ENCODE results near the gene RUNX1. TPM values are rescaled to one million over a fixed set of nuclear protein-coding genes. Genes with fewer than 3 reads are reported as not detected.

Gene RUNX1
- total and polyA plus RNA-seq, 4 experiments from 2014 or later: 6.0 to 96.3 (median 56.4) TPM

GRCh38 chr21:34834852-34835501 lies 214.1 kb downstream of the RUNX1 start:
- Histone ChIP-seq H3K27me3 (ENCODE audit: insufficient read depth, low read length) (no peaks in the 10 kb centered on the region), H3K4me1 (ENCODE audit: insufficient read depth, low read length) (peaks cover 38% of the 10 kb centered on the region), H3K27ac (ENCODE audit: low read depth, low read length) (no peak overlapping the region), H3K36me3 (ENCODE audit: insufficient read depth, low read length) (peaks cover 36% of the 10 kb centered on the region), H3K9me3 (ENCODE audit: control insufficient read depth in 1 of 2, low read length in 2 of 2) (no peaks in the 10 kb centered on the region), H3K4me3 (ENCODE audit: low read length in 2 of 2) (no peak overlapping the region)
- H3K36me3 Mint-ChIP-seq: peaks cover 59 to 90% of the 10 kb centered on the region in 2 donors
- POLR2A ChIA-PET (ENCODE audit: partially characterized antibody): no interaction called here
- H3K4me1 Mint-ChIP-seq: peaks cover 35 to 47% (median 42%) of the 10 kb centered on the region in 4 donors
- no peak for DNase-seq
- no peaks in the 10 kb centered on the region for H3K27me3 Mint-ChIP-seq
- intact Hi-C loops (cut with micrococcal nuclease): no loop called here
- no peaks in the 10 kb centered on the region for H3K9me3 Mint-ChIP-seq
- H3K4me3 Mint-ChIP-seq: no peak overlapping the region
- CTCF ChIA-PET (ENCODE audit: partially characterized antibody): no interaction called here
- peak overlapping the region in 5 of 7 donors; percentile 7 to 48 (median 36) for H3K27ac Mint-ChIP-seq

- Mint-ChIP-seq H3K9me3 (no peaks in the 10 kb centered on the region), H3K27ac (no peak overlapping the region), H3K4me3 (no peak overlapping the region), H3K36me3 (peaks cover 62 to 90% of the 10 kb centered on the region in 2 donors), H3K27me3 (no peaks in the 10 kb centered on the region), H3K4me1 (peaks cover 28 to 46% (median 38%) of the 10 kb centered on the region in 4 donors)
- H3K27me3 ChIP-seq (ENCODE audit: insufficient read depth, low read length): no peaks in the 10 kb centered on the region
- ChIA-PET POLR2A (ENCODE audit: partially characterized antibody) (no interaction called here), CTCF (ENCODE audit: partially characterized antibody) (interaction anchor here (1.3 kb wide), 1 partner anchor 53 kb away, joined by 3 read pairs; no protein-coding TSS in a partner anchor)
- intact Hi-C loops (cut with micrococcal nuclease): no loop called here
- no peaks in the 10 kb centered on the region for H3K9me3 ChIP-seq (ENCODE audit: control insufficient read depth in 1 of 2, low read length in 2 of 2)
- no peak overlapping the region for H3K4me3 ChIP-seq (ENCODE audit: low read length in 2 of 2)
- H3K27ac ChIP-seq (ENCODE audit: low read depth, low read length): no peak overlapping the region
- H3K4me1 ChIP-seq (ENCODE audit: insufficient read depth, low read length): peaks cover 32% of the 10 kb centered on the region
- peaks cover 35% of the 10 kb centered on the region for H3K36me3 ChIP-seq (ENCODE audit: insufficient read depth, low read length)
- DNase-seq: no peak
These were observed 214.8 kb downstream of the RUNX1 start for GRCh38 chr21:34834290-34834689.

GRCh38 chr21:34833465-34833864 lies 215.6 kb downstream of the RUNX1 start:
- no peaks in the 10 kb centered on the region for H3K27me3 Mint-ChIP-seq
- Histone ChIP-seq H3K4me3 (ENCODE audit: low read length in 2 of 2) (no peak overlapping the region), H3K9me3 (ENCODE audit: control insufficient read depth in 1 of 2, low read length in 2 of 2) (no peaks in the 10 kb centered on the region), H3K27ac (ENCODE audit: low read depth, low read length) (no peak overlapping the region), H3K27me3 (ENCODE audit: insufficient read depth, low read length) (no peaks in the 10 kb centered on the region), H3K36me3 (ENCODE audit: insufficient read depth, low read length) (peaks cover 39% of the 10 kb centered on the region), H3K4me1 (ENCODE audit: insufficient read depth, low read length) (peaks cover 27% of the 10 kb centered on the region)
- no peak for DNase-seq
- intact Hi-C loops (cut with micrococcal nuclease): no loop called here
- POLR2A ChIA-PET (ENCODE audit: partially characterized antibody): no interaction called here
- H3K27ac Mint-ChIP-seq: peak overlapping the region in 1 of 7 donors; percentile 51
- peaks cover 26 to 41% (median 31%) of the 10 kb centered on the region in 4 donors for H3K4me1 Mint-ChIP-seq
- H3K9me3 Mint-ChIP-seq: no peaks in the 10 kb centered on the region
- CTCF ChIA-PET (ENCODE audit: partially characterized antibody): interaction anchor here (1.3 kb wide), 1 partner anchor 54 kb away, joined by 3 read pairs; no protein-coding TSS in a partner anchor
- peaks cover 70 to 89% of the 10 kb centered on the region in 2 donors for H3K36me3 Mint-ChIP-seq
- peak overlapping the region in 1 of 8 donors; percentile 12 for H3K4me3 Mint-ChIP-seq

GRCh38 chr21:34830386-34831170 lies 218.5 kb downstream of the RUNX1 start:
- no peak for DNase-seq
- peak overlapping the region in 2 of 7 donors; percentile 30 to 32 for H3K27ac Mint-ChIP-seq
- H3K9me3 Mint-ChIP-seq: peaks cover 0 to 4% (median 0%) of the 10 kb centered on the region in 8 donors
- H3K4me3 ChIP-seq (ENCODE audit: low read length in 2 of 2): no peak overlapping the region
- H3K27me3 Mint-ChIP-seq: no peaks in the 10 kb centered on the region
- CTCF ChIA-PET (ENCODE audit: partially characterized antibody): no interaction called here
- peaks cover 13% of the 10 kb centered on the region for H3K4me1 ChIP-seq (ENCODE audit: insufficient read depth, low read length)
- POLR2A ChIA-PET (ENCODE audit: partially characterized antibody): no interaction called here
- peaks cover 59% of the 10 kb centered on the region for H3K36me3 ChIP-seq (ENCODE audit: insufficient read depth, low read length)
- intact Hi-C loops (cut with micrococcal nuclease): no loop called here
- peaks cover 81 to 88% of the 10 kb centered on the region in 2 donors for H3K36me3 Mint-ChIP-seq
- H3K4me3 Mint-ChIP-seq: no peak overlapping the region
- H3K27ac ChIP-seq (ENCODE audit: low read depth, low read length): no peak overlapping the region
- H3K9me3 ChIP-seq (ENCODE audit: control insufficient read depth in 1 of 2, low read length in 2 of 2): no peaks in the 10 kb centered on the region
- peaks cover 10 to 27% (median 22%) of the 10 kb centered on the region in 4 donors for H3K4me1 Mint-ChIP-seq
- no peaks in the 10 kb centered on the region for H3K27me3 ChIP-seq (ENCODE audit: insufficient read depth, low read length)

GRCh38 chr21:34827445-34828235 lies 221.5 kb downstream of the RUNX1 start:
- H3K27me3 Mint-ChIP-seq: no peaks in the 10 kb centered on the region
- peaks cover 42% of the 10 kb centered on the region for H3K36me3 ChIP-seq (ENCODE audit: insufficient read depth, low read length)
- H3K4me1 Mint-ChIP-seq: peaks cover 0 to 26% (median 19%) of the 10 kb centered on the region in 4 donors
- H3K9me3 ChIP-seq (ENCODE audit: control insufficient read depth in 1 of 2, low read length in 2 of 2): no peaks in the 10 kb centered on the region
- ChIA-PET CTCF (ENCODE audit: partially characterized antibody) (no interaction called here), POLR2A (ENCODE audit: partially characterized antibody) (no interaction called here)
- no peaks in the 10 kb centered on the region for H3K27me3 ChIP-seq (ENCODE audit: insufficient read depth, low read length)
- no peak overlapping the region for H3K4me3 Mint-ChIP-seq
- H3K27ac Mint-ChIP-seq: peak overlapping the region in 1 of 7 donors; percentile 4
- no peak overlapping the region for H3K4me3 ChIP-seq (ENCODE audit: low read length in 2 of 2)
- intact Hi-C loops (cut with micrococcal nuclease): no loop called here
- peaks cover 0 to 4% (median 0%) of the 10 kb centered on the region in 8 donors for H3K9me3 Mint-ChIP-seq
- H3K36me3 Mint-ChIP-seq: peaks cover 85 to 87% of the 10 kb centered on the region in 2 donors
- DNase-seq: no peak
- H3K4me1 ChIP-seq (ENCODE audit: insufficient read depth, low read length): peaks cover 5% of the 10 kb centered on the region
- no peak overlapping the region for H3K27ac ChIP-seq (ENCODE audit: low read depth, low read length)

GRCh38 chr21:34826836-34827235 lies 222.3 kb downstream of the RUNX1 start:
- Mint-ChIP-seq H3K27me3 (no peaks in the 10 kb centered on the region), H3K4me3 (no peak overlapping the region), H3K36me3 (peaks cover 85 to 86% of the 10 kb centered on the region in 2 donors), H3K4me1 (peaks cover 0 to 29% (median 20%) of the 10 kb centered on the region in 4 donors), H3K9me3 (peaks cover 0 to 4% (median 0%) of the 10 kb centered on the region in 8 donors), H3K27ac (peak overlapping the region in 2 of 7 donors; percentile 4 to 57)
- DNase-seq: no peak
- intact Hi-C loops (cut with micrococcal nuclease): no loop called here
- ChIA-PET CTCF (ENCODE audit: partially characterized antibody) (no interaction called here), POLR2A (ENCODE audit: partially characterized antibody) (no interaction called here)
- H3K4me1 ChIP-seq (ENCODE audit: insufficient read depth, low read length): peaks cover 5% of the 10 kb centered on the region
- H3K27ac ChIP-seq (ENCODE audit: low read depth, low read length): no peak overlapping the region
- no peak overlapping the region for H3K4me3 ChIP-seq (ENCODE audit: low read length in 2 of 2)
- peaks cover 41% of the 10 kb centered on the region for H3K36me3 ChIP-seq (ENCODE audit: insufficient read depth, low read length)
- H3K27me3 ChIP-seq (ENCODE audit: insufficient read depth, low read length): no peaks in the 10 kb centered on the region
- no peaks in the 10 kb centered on the region for H3K9me3 ChIP-seq (ENCODE audit: control insufficient read depth in 1 of 2, low read length in 2 of 2)
